ENCODE data around the gene BMP7.

Gene BMP7

GRCh38 chr20:57266291-57267157 lies at the start of gene BMP7:
Gene BMP7, minus strand, starts transcription at chr20:57266641. Its CDS starts 519 bp downstream, at chr20:57266122.
- no peak for DNase-seq (ENCODE audit: low read depth in 2 of 2)

GRCh38 chr20:57315976-57316480 lies 49.6 kb upstream of the BMP7 start:
- no peak for DNase-seq (ENCODE audit: low read depth in 2 of 2)

DNA sequence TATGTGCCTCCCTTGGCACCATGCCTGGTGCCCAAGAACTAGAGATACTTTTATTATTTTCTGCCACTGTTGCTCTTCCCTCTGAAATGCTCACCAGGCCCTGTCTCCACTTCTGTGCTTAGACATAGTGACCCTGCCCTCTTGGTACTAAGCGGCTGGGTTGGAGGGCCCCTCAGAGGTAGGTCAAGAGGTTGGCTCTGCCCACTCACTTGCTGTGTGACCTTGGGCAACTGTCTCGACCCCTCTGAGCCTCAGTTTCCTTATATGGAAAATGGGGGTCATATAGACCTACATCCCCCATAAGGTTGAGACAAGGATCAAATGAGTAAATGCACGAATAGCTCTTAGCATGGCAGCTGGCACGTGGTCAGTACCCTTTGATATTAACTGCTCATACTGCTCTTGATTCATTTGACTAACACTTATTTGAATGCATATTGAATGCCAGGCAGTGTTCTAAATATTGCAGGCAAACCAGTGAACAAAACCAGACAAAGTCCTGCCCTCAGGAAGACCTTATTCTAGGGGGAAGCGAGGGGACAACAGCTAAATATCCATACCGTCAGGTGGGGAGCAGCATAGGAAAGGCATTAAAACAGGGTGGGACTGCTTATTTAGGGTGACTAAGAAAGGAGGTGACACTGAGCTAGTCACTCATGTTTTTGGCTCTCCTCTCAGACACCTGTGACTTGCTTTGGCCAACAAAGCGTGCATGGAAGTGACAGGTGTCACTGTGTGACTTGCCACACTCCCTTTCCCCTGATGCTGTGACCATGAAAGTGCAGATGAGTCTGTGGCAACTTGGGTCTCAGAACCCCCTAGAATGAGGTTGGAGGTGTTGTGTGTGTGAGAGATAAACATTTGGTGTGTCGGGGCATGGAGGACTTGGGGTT lies 48.9 kb upstream of the BMP7 start:
- DNase-seq (ENCODE audit: low read depth in 2 of 2): no peak

- no peak for DNase-seq (ENCODE audit: low read depth in 2 of 2)
Measured at GRCh38 chr20:57313951-57314350, 47.5 kb upstream of the BMP7 start.

- DNase-seq (ENCODE audit: low read depth in 2 of 2): no peak
Measured at GRCh38 chr20:57313230-57313629, 46.8 kb upstream of the BMP7 start.

DNA sequence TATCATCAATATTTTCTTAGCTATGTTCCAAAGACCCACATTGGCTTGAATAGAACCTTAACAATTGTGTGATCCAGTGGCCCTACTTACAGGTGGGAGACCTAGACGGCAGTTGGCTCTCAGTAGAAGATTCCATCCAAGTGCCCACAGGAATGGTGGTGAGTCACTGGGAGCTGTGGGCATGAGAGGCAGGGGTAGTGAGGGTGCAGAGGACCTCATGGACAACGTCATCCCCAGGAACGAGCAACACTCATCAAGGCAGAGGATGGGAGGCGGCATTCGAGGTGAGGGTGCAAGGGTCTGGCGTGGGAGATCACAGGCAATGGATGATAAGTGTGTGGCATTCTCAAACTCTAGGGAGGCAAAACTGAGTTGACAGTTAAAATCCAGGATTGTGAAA lies 45.7 kb upstream of the BMP7 start:
- DNase-seq (ENCODE audit: low read depth in 2 of 2): no peak

GRCh38 chr20:57310821-57311514 lies 44.5 kb upstream of the BMP7 start:
- DNase-seq (ENCODE audit: low read depth in 2 of 2): no peak

GRCh38 chr20:57309544-57310115 lies 43.2 kb upstream of the BMP7 start:
- DNase-seq (ENCODE audit: low read depth in 2 of 2): no peak

GRCh38 chr20:57308451-57309271 lies 42.2 kb upstream of the BMP7 start:
- no peak for DNase-seq (ENCODE audit: low read depth in 2 of 2)

GRCh38 chr20:57306747-57307146 lies 40.3 kb upstream of the BMP7 start:
- no peak for DNase-seq (ENCODE audit: low read depth in 2 of 2)

- DNase-seq (ENCODE audit: low read depth in 2 of 2): no peak
Measured at GRCh38 chr20:57301026-57301425, 34.6 kb upstream of the BMP7 start.

GRCh38 chr20:57298457-57298856 lies 32.0 kb upstream of the BMP7 start:
- DNase-seq (ENCODE audit: low read depth in 2 of 2): no peak

DNA sequence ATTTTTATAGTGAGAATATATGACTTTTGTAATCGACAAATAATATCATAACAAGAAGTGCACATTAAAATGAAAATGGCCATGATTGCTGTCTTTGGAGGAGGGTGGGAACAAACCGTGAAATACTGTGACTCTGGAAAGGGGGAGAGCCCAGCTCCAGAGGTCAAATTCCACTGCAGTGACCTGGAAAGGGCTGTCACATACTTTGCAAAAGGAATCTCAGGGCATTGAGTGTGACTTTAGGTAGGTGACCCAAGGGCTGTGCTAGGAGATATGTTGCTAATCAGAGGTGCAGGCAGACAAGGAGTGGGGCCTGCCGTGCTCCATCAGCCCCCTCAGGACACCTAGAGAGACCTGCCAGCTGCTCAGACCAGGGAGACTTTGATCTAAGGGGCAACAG lies 28.1 kb upstream of the BMP7 start:
- no peak for DNase-seq (ENCODE audit: low read depth in 2 of 2)

DNA sequence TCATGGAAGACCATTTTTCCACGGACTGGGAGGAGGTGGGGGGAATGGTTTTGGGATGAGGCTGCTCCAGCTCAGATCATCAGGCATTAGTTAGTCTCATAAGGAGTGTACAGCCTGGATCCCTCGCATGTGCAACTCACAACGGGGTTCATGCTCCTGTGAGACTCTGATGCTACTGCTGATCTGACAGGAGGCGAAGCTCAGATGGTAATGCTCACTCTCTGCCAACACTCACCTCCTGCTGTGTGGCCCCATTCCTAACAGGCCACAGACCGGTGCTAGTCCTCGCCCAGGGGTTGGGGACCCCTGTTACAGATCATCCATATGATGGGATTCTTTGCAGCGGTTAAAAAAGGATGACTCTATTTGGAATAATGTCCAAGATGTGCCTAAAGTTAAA lies 27.6 kb upstream of the BMP7 start:
- no peak for DNase-seq (ENCODE audit: low read depth in 2 of 2)

- no peak for DNase-seq (ENCODE audit: low read depth in 2 of 2)
Measured at GRCh38 chr20:57292611-57293010, 26.2 kb upstream of the BMP7 start.

DNA sequence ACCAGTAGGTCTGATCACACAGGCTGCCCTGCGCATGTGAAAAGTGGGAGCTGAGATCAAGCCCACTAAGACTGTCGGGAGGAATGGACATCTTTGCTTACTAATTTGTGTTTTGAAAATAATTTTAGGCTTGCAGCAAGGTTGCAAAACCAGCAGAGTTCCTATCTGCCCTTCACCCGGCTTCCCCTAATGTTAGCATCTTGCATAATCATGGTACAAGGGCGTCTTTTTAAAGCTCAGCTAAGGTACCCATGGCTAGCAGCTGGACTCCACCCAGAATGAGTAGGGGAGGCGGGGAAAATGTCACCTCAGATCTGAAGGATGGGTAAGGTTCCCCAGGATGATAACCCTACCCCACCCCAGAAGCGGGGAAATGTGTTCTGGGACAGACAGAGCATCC lies 25.3 kb upstream of the BMP7 start:
- DNase-seq (ENCODE audit: low read depth in 2 of 2): no peak

GRCh38 chr20:57291003-57291402 lies 24.6 kb upstream of the BMP7 start:
- DNase-seq (ENCODE audit: low read depth in 2 of 2): no peak

- DNase-seq (ENCODE audit: low read depth in 2 of 2): no peak
Measured at GRCh38 chr20:57290178-57290484, 23.7 kb upstream of the BMP7 start.

DNA sequence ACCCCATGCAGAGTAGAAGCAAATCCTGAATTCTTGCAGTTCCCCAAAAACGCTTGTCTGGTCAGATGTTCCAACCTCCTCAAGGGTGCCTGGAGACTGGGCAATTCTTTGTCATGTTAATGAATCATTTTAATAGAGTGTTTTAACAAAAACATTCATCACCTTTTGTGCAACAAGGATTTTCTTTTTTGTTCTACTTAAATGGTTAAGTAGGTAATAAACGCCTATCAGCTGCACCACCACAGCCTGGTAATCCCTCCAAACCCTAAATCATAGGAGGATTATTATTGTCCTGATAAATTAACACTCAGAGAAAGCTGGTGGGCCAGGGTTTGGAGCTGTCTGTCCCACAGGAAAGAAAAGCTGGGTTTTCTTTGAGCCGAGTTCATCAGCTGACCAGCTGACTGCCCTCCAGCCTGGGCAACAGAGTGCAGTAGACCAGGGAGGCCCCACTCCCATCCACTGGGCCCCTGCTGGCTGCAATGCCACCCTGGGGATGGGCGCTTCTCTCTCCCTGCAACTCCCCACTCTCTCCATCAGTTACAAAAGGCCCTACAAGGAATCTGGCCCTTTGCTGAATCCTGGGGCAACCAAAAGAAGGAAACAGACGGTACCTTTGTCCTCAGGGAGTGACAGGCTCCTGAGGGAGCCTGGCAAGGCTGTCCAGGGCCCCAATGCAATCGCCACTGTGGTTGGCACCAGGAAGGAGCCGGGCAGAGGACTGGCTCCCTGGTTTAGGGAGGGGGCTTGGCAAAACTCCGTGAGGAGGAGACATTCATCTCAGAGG lies 23.1 kb upstream of the BMP7 start:
- no peak for DNase-seq (ENCODE audit: low read depth in 2 of 2)

DNA sequence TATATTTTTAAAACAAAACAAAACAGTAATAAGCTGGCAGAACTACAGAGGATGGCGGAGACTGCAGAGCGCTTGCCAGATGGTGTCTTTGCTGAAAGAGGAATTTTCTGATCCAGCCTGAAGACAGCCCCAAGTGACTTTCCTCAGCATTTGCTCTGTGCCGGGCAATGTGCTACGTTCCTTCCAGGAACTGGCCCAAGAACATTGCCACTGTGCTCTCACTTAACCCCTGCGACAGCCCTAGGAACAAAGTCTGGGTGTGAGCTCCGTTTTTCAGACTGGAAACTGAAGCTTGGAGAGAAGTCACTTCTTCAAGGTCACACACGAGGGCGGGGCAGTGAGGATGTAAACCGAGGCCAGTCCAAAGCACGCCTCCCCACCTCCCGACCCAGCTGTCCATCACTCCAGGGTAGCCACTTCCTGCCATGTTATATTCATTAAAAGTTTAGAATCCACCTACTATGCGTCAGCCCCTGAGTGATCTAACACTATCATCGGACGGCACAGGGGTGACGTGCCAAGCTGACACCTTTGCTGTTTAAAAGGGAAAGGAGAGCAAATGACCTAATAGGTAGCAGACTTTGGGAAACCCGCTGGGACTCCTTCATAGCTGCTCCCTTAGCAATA lies 22.3 kb upstream of the BMP7 start:
- no peak for DNase-seq (ENCODE audit: low read depth in 2 of 2)

Data from stimulated activated CD4-positive, alpha-beta T cell treated with anti-CD3 and anti-CD28 coated beads, Interleukin-15, amount 100 ng/mL, for 48 hours (primary cell).